Renal pelvis (tissue), 4 donors: ENCODE results near the gene CFAP100. TPM values are rescaled to one million over a fixed set of nuclear protein-coding genes. Genes with fewer than 3 reads are reported as not detected.
A peak's percentile ranks its signal among the peaks of the same experiment; 100 is the strongest.

ENCODE experiments used
- DNase-seq: peaks from one replicate; pipeline ENCODE4 v3.0.0-alpha.2; 2013
- polyA plus RNA-seq, 3 donors: library from polyadenylated mRNA; unstranded; fragments of 120-200 nt; gene quantifications; one replicate each; pipeline ENCODE4 v1.2.1, GENCODE V29; 2013; ENCODE audit not compliant: insufficient read length in 3 of 3

Gene CFAP100
- polyA plus RNA-seq, 3 donors: 1.1 to 1.7 (median 1.5) TPM

GRCh38 chr3:126460381-126460780, 65.7 kb downstream of the CFAP100 start:
- no peak for DNase-seq

- DNase-seq: no peak
These were observed 66.9 kb downstream of the CFAP100 start for GRCh38 chr3:126461450-126462070.

- DNase-seq: no peak
These were observed 68.8 kb downstream of the CFAP100 start for GRCh38 chr3:126463521-126463920.

DNA sequence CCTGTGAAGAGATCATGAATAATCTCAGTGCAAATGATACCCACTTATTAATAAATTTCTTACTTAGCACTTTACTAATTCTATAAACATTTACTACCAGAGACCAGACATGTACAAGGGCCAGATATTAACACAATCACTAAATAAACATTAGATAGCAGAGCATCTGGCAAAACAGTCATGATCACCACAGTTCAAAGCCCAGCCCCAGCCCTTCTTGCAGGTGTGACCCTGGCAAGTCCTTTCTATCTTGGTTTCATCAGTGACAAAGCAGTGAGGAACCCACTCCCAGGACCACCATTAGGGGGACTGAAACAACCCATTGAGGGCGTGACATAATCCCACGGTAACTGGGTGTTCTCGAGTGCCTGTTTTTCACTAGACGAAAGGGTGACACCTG, 69.4 kb downstream of the CFAP100 start:
- DNase-seq: no peak

DNA sequence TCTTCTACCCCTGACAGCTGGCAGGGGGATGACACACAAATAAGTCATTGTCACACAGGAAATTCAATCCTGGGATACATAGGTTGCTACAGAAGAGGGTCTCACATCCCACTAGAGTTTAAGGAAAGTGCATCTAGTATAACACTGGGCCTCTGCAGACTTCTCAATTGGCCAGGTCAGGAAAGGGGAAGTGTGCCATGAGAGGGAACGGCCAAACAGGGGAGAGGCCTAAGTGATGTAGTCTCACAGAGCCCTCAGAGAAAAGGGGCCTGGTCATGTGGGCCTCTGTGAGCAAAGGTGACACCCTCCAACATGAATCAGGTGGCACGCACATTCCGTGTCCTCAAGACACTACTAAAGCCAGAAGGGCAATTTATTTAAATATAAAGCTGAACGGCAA, 69.8 kb downstream of the CFAP100 start:
- no peak for DNase-seq

- no peak for DNase-seq
These were observed 70.3 kb downstream of the CFAP100 start for GRCh38 chr3:126464997-126465396.

DNA sequence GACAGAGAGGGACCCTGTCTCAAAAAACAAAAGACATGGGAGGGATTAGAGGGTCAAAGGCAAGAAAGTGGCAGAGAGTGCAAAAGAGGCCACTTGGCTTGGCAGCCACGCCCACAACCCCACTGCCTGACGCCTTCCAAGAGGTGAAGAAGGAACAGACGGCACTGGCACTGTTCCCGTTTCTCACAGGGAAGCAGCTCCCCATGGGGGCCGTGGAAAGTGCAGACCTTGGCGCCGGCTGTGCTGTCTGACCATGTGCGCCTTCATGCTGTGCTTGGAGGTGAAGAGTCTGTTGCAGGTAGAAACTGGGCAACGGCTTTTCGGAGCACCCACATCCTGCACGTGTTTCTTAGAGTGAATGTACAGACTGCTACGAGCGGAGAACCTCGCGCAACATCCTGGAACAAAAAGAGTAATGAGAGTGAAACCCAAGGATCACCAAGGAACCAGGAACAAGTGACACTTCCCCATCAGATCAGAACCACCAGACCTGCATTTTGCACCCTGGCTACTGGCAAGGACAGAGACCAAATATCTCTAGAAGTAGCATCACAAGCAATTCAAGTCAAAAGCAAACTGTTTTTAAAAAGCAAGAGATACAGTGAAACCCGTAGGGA, 71.3 kb downstream of the CFAP100 start:
- DNase-seq: no peak

GRCh38 chr3:126466886-126467610, 72.3 kb downstream of the CFAP100 start:
- DNase-seq: no peak

GRCh38 chr3:126467611-126467955, 72.9 kb downstream of the CFAP100 start:
- DNase-seq: no peak

DNA sequence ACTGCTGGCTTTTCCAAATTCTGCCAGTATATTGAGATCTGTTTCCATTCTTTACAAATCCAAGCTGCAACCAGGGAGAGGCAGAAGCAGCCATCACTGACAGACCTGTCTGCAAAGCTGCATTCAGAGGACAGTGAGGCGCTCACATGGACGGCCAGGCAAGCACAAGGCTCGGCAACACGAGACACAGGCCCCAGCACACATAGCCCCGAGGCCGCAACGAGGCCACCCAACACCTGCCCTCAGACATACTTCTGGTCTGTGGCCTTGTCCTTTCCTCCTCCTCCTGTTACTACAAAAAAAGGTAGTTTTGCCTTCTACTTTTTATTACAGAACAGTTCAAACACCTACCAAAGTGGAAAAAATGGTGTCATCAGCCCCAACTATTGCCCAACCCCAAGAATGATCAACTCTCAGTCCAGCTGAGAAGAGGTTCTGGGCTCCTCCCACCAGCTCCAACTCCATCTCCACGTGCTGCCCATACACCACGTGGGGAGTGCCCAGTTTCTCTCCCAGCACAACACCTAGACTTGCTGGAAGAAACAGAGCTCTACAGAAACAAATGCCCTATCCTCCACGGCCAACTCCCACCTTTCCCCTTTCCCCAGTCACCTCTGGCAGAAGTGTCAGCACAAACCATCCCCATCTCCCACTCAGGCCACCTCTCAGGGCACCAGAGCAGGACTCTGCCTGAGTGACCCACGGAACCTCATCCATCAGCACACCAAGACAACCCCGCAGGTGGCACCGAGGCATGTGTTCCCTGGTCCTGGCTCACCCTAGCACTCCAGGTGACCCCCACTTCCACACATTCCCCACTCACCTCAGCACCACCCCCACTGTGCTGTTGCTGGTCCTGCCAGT, 73.6 kb downstream of the CFAP100 start:
- no peak for DNase-seq

DNA sequence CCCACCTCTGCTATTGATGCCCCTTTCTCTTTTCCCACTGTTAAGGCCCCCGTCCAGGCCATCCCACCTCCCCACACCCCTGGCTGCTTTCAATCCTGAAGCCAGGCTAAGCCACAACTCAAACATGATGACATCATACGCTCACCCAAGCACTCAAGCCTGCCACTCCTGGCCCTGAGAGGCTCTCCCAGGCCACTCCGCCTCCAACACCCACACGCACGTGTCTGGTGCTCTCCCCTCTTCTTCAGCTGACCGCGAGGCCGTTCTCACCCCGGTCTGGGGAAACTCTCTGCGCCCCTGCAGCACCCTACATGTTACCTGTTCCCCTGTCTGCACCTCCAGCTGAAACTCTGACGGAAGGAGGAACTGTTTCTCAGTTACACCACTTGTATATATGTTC, 74.8 kb downstream of the CFAP100 start:
- DNase-seq: no peak

DNA sequence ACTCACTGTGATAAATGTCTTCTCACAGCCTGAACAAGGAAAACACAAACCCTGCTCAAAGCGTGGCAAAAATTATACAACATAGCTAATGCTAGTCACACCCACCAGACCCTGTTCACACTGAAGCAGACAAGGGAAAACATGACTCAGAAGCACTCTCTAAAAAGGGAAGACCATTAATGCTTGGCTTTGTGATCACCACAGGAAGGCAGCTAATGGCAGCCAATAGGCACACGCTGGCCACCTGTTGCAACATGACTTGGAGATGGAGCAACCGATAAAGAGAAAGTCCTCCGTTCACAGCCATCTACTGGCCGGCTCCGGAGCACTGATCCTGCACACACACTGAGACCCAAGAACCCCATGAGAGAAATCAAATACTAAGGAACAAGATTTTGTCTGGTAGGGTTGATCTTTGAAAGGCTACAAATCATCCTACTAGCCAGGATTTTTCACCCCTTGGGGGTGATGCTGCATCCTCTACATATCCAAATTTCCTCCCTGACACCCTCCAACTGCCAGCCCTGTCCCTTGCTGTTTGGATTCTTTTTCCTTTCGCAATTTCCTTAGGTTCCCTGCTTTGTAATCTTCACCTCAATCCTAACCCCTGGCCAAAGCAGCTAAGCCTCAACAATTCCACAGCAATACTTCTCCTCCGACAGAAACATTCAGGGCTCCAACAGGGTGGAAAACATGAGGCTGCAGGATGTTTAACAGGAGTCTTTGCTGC, 77.7 kb downstream of the CFAP100 start:
- no peak for DNase-seq

- DNase-seq: no peak
These were observed 78.8 kb downstream of the CFAP100 start for GRCh38 chr3:126473292-126474168.

DNA sequence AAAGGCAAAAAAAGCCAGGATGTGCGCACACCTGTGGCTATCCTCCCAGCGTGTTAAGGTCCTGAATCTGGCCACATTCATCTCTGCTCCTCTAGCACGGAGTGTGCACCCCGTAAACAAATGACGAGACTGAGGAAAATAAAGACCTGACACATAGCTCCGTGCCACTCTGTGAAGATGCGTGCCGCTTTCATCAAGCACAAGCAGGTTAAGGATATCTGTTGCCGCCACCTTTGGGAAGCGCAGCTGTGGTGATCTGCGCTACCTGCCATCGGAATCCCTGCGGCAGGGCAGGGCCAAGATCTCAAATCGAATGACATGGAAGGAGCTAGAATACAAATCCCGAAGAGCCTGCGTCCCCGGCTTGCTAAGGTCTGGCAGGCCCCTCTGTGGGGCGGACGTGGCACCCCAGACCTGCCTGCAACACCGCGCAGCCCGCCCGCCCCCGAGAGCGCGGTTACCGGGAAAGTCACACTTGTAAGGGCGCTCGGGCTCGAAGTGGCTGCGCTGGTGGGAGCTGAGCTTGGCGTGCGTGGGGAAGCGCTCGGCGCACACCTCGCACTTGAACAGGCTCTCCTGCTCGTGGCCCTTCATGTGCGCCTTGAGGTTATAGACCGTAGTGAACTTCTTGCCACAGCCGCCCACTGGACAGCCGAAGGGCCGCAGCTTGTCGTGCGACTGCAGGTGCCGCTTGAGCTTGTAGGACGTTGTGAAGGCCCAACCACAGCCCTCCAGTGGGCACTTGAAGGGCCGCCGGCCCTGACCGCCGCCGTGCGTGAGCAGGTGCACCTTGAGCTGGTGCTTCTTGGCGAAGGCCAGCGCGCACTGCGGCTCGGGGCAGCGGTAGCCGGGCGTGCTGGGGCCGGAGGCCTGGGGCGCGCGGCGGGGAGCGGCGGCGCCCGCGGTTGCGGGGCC, 80.0 kb downstream of the CFAP100 start:
- no peak for DNase-seq

GRCh38 chr3:126475413-126476114, 80.9 kb downstream of the CFAP100 start, which contains the start of gene ZXDC:
TSS of gene ZXDC (minus strand) at chr3:126475891. CDS start at chr3:126475865, 26 bp downstream.
- peak; percentile 92 for DNase-seq

- peak; percentile 51 for DNase-seq
These were observed 81.7 kb downstream of the CFAP100 start for GRCh38 chr3:126476166-126477060.

DNA sequence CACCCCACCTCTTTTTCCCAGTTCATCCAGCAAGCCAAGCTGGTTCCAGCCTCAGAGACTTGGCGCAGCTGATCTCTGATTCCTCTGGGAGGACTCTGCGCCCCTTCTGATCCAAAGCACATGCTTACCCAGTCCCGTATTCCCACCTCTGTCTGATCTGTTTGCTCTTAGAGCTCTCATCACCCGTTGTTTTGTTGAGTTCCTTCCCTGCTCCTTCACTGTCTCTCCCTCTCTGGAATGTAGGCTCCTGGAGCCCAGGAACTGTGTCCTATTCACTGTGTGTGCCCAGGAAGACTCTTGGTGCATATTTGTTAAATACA, 82.3 kb downstream of the CFAP100 start:
- no peak for DNase-seq
